ENCODE results near the gene SETMAR. TPM values are rescaled to one million over a fixed set of nuclear protein-coding genes. Genes with fewer than 3 reads are reported as not detected.

The SETMAR gene
- total RNA-seq, 1 donor from 2014 or later, result 40.0 TPM

- Histone ChIP-seq H3K4me1 (peaks cover 20% of the 10 kb centered on the region), H3K27ac (no peak overlapping the region), H3K9me3 (no peaks in the 10 kb centered on the region), H3K27me3 (no peaks in the 10 kb centered on the region), H3K36me3 (peaks cover 0 to 25% of the 10 kb centered on the region in 2 donors), H3K4me3 (no peak overlapping the region)
- no peak for DNase-seq (ENCODE audit: extremely low spot score in 2 of 2)
- TF ChIP-seq POLR2A (IDR thresholded peaks at IDR 0.05), result no peak
- TF ChIP-seq, protein P1, sequence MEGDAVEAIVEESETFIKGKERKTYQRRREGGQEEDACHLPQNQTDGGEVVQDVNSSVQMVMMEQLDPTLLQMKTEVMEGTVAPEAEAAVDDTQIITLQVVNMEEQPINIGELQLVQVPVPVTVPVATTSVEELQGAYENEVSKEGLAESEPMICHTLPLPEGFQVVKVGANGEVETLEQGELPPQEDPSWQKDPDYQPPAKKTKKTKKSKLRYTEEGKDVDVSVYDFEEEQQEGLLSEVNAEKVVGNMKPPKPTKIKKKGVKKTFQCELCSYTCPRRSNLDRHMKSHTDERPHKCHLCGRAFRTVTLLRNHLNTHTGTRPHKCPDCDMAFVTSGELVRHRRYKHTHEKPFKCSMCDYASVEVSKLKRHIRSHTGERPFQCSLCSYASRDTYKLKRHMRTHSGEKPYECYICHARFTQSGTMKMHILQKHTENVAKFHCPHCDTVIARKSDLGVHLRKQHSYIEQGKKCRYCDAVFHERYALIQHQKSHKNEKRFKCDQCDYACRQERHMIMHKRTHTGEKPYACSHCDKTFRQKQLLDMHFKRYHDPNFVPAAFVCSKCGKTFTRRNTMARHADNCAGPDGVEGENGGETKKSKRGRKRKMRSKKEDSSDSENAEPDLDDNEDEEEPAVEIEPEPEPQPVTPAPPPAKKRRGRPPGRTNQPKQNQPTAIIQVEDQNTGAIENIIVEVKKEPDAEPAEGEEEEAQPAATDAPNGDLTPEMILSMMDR (IDR thresholded peaks at IDR 0.05), result no peak
- TF ChIP-seq POLR2AphosphoS5 (IDR thresholded peaks at IDR 0.05; ENCODE audit: insufficient read depth in 1 of 2, low read depth in 1 of 2), result no peak
- intact Hi-C loops (cut with DNase I), result no loop called here
Measured at GRCh38 chr3:4313606-4314293, 10.6 kb downstream of the SETMAR start.

GRCh38 chr3:4314688-4315087 lies 11.5 kb downstream of the SETMAR start:
- Histone ChIP-seq H3K27ac (no peak overlapping the region), H3K4me3 (no peak overlapping the region), H3K27me3 (no peaks in the 10 kb centered on the region), H3K4me1 (peaks cover 14% of the 10 kb centered on the region), H3K9me3 (no peaks in the 10 kb centered on the region), H3K36me3 (peaks cover 0 to 25% of the 10 kb centered on the region in 2 donors)
- no peak for DNase-seq (ENCODE audit: extremely low spot score in 2 of 2)
- TF ChIP-seq, protein P1 (IDR thresholded peaks at IDR 0.05), result no peak
- TF ChIP-seq POLR2AphosphoS5 (IDR thresholded peaks at IDR 0.05; ENCODE audit: insufficient read depth in 1 of 2, low read depth in 1 of 2) (no peak), POLR2A (IDR thresholded peaks at IDR 0.05) (no peak)
- intact Hi-C loops (cut with DNase I), result no loop called here

DNA sequence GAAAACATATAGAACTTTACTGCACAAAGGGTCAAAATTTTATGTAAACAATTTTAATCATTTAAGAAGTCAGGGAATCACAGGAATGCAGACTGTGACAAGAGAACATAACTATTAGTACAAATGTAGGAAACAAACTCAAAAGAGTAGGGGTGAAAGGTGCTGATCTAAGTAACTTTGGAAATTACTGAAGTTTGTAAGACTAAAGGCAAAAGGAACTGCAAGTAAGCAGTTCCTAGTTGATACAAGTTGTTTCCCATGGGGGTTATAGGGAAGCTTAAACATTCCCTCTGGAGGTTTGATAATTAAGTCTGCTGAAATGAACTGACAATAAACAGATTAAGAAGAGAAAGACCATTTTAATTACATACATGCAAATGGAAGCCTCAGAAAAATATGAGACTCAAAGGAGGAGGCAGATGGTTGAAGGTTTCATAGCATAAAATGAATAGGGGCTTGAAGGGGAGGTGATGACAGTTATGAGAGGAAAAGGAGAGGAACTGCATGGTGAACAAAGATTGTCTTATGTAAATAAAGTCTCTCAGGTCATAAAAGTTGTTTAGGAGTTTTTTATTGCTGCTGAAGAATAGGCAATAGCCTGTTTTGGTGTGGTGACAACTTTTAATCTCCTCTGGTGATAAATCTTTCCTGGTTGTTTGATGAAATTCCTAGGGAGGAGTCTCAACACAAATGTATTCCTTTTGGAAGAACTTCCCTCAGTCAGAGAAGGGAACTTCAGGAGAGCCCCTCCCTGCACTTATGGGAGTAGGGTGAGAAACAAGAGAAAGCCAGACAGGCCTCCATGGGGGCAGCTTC lies 17.1 kb downstream of the SETMAR start:
- no peak for DNase-seq (ENCODE audit: extremely low spot score in 2 of 2)
- Histone ChIP-seq H3K4me3 (no peak overlapping the region), H3K36me3 (peaks cover 0 to 12% of the 10 kb centered on the region in 2 donors), H3K27me3 (no peaks in the 10 kb centered on the region), H3K27ac (peak overlapping the region; percentile 20), H3K4me1 (peaks cover 38% of the 10 kb centered on the region), H3K9me3 (no peaks in the 10 kb centered on the region)
- peak in 1 of 2 donors; percentile 68 for TF ChIP-seq POLR2AphosphoS5 (IDR thresholded peaks at IDR 0.05; ENCODE audit: insufficient read depth in 1 of 2, low read depth in 1 of 2)
- no peak for TF ChIP-seq POLR2A (IDR thresholded peaks at IDR 0.05)
- intact Hi-C loops (cut with DNase I), result no loop called here

DNA sequence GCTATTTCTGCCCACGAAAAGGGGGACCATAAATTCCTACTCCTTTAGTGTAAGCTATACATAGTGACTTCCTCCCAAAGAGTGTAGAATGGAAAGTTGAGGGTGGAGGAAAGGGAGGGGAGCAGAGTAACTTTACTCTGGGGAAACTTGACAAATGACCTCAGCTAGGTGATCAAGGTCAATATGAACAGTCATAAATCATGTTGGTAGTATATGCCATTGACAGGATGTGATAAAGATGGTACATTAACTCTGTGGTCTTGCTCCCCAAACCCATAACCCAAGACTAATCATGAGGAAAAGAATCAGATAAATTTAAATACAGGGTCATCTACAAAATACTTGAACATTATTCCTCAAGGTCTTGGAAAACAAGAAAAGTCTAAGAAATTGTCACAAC lies 18.6 kb downstream of the SETMAR start:
- H3K4me1 ChIP-seq, result peaks cover 43% of the 10 kb centered on the region
- no peak overlapping the region for H3K4me3 ChIP-seq
- TF ChIP-seq, protein P1 (IDR thresholded peaks at IDR 0.05), result no peak
- no peak for TF ChIP-seq POLR2A (IDR thresholded peaks at IDR 0.05)
- no peaks in the 10 kb centered on the region for H3K27me3 ChIP-seq
- intact Hi-C loops (cut with DNase I), result no loop called here
- no peak for DNase-seq (ENCODE audit: extremely low spot score in 2 of 2)
- H3K9me3 ChIP-seq, result no peaks in the 10 kb centered on the region
- H3K36me3 ChIP-seq, result peaks cover 0 to 3% of the 10 kb centered on the region in 2 donors
- no peak overlapping the region for H3K27ac ChIP-seq

GRCh38 chr3:4322635-4323034 lies 19.5 kb downstream of the SETMAR start:
- Histone ChIP-seq H3K27ac (no peak overlapping the region), H3K27me3 (no peaks in the 10 kb centered on the region), H3K4me1 (peaks cover 47% of the 10 kb centered on the region), H3K36me3 (no peaks in the 10 kb centered on the region), H3K9me3 (no peaks in the 10 kb centered on the region), H3K4me3 (no peak overlapping the region)
- DNase-seq (ENCODE audit: extremely low spot score in 2 of 2), result no peak
- TF ChIP-seq, protein P1 (IDR thresholded peaks at IDR 0.05), result no peak
- TF ChIP-seq POLR2AphosphoS5 (IDR thresholded peaks at IDR 0.05; ENCODE audit: insufficient read depth in 1 of 2, low read depth in 1 of 2), result peak in 1 of 2 donors; percentile 73
- intact Hi-C loops (cut with DNase I), result no loop called here
